Adipocyte (in vitro differentiated cells): Measurements from ENCODE around the gene EPS8.
A peak's percentile ranks its signal among the peaks of the same experiment; 100 is the strongest.

Source experiments
- DNase-seq: peaks from one replicate; pipeline ENCODE4 v3.0.0-alpha.2; 2015; ENCODE audit warnings: low read depth
- H3K27me3 ChIP-seq: replicated peaks from 2 replicates; pipeline ENCODE4 v1.7.0; 2013; ENCODE audit warnings: mild to moderate bottlenecking, low read length, moderate library complexity; ENCODE audit not compliant: control insufficient read depth, insufficient read depth
- H3K36me3 ChIP-seq: 2 replicates; pipeline ENCODE4 v1.7.0; 2013; ENCODE audit warnings: low read length, mild to moderate bottlenecking, moderate library complexity; ENCODE audit not compliant: control insufficient read depth, insufficient read depth, severe bottlenecking
- H3K4me1 ChIP-seq: 2 replicates; pipeline ENCODE4 v1.7.0; 2013; ENCODE audit warnings: mild to moderate bottlenecking, low read length, moderate library complexity; ENCODE audit not compliant: control insufficient read depth, insufficient read depth
- H3K4me3 ChIP-seq: 2 replicates; pipeline ENCODE4 v1.7.0; 2013; ENCODE audit warnings: mild to moderate bottlenecking, low read length, moderate library complexity
- H3K9ac ChIP-seq: 2 replicates; pipeline ENCODE4 v1.7.0; 2013; ENCODE audit warnings: mild to moderate bottlenecking, low read length, moderate library complexity
- H3K9me3 ChIP-seq: 2 replicates; pipeline ENCODE4 v1.7.0; 2013; ENCODE audit warnings: mild to moderate bottlenecking, low read length, moderate library complexity; ENCODE audit not compliant: control insufficient read depth

The EPS8 gene

DNA sequence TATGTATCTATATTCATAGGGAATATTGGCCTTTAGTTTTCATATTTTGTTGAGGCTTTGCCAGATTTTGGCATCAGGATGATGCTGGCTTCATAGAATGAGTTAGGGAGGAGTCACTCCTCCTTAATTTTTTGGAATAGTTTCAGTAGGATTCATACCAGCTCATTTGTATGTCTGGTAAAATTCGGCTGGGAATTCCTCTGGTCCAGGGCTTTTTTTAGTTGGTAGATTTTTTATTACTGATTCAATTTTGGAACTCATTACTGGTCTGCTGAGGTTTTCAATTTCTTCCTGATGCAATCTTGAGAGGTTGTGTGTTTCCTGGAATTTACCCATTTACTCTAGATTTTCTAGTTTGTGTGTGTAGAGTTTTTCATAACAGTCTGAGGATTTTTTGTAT lies 175.2 kb downstream of the EPS8 start:
- no peaks in the 10 kb centered on the region for H3K27me3 ChIP-seq
- H3K4me1 ChIP-seq, result peaks cover 12% of the 10 kb centered on the region
- peaks cover 32% of the 10 kb centered on the region for H3K36me3 ChIP-seq
- peak; percentile 65 for DNase-seq
- peaks cover 10% of the 10 kb centered on the region for H3K9me3 ChIP-seq
- H3K4me3 ChIP-seq, result no peak overlapping the region
- H3K9ac ChIP-seq, result peak overlapping the region; percentile 66

DNA sequence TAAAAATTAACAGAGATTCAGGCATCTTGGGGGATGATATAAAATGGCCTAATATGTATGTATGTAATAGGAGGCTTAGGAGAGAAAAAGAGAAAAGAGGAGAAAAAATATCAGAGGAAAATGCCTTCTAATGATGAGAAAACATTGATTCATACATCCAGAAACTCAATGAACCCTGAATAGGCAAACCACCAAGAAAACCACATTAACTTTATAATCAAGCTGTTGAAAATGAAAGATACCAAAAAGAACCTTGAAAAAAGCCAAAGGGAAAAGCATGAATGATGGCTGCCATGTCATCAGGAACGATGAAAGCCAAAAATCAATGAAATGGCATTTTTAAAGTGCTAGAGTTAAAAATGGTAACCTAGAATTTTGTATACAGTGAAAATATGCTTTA lies 180.2 kb downstream of the EPS8 start:
- no peak overlapping the region for H3K9ac ChIP-seq
- no peaks in the 10 kb centered on the region for H3K27me3 ChIP-seq
- peaks cover 6% of the 10 kb centered on the region for H3K4me1 ChIP-seq
- no peaks in the 10 kb centered on the region for H3K36me3 ChIP-seq
- no peak for DNase-seq
- peaks cover 10% of the 10 kb centered on the region for H3K9me3 ChIP-seq
- no peak overlapping the region for H3K4me3 ChIP-seq

DNA sequence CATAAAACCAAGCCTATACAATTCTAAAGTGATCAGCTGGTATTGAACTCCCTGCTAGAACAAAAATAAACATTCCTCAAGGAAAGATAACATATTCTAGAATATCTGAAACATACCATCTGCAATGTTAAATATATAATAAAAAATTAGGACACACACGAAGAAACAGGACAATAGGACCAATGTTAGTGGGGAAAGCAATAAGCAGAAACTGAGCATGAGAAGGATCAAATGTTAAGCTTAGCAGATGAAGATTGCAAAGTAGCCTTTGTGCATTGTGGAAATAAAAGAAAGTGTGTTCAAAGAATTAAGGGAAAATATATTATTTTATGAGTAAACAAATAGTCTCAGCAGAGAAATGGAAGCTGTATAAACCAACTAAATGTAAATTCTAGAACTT lies 180.8 kb downstream of the EPS8 start:
- Histone ChIP-seq H3K4me1 (peaks cover 6% of the 10 kb centered on the region), H3K27me3 (no peaks in the 10 kb centered on the region), H3K9ac (no peak overlapping the region), H3K9me3 (peaks cover 9% of the 10 kb centered on the region), H3K4me3 (no peak overlapping the region), H3K36me3 (no peaks in the 10 kb centered on the region)
- DNase-seq, result no peak

DNA sequence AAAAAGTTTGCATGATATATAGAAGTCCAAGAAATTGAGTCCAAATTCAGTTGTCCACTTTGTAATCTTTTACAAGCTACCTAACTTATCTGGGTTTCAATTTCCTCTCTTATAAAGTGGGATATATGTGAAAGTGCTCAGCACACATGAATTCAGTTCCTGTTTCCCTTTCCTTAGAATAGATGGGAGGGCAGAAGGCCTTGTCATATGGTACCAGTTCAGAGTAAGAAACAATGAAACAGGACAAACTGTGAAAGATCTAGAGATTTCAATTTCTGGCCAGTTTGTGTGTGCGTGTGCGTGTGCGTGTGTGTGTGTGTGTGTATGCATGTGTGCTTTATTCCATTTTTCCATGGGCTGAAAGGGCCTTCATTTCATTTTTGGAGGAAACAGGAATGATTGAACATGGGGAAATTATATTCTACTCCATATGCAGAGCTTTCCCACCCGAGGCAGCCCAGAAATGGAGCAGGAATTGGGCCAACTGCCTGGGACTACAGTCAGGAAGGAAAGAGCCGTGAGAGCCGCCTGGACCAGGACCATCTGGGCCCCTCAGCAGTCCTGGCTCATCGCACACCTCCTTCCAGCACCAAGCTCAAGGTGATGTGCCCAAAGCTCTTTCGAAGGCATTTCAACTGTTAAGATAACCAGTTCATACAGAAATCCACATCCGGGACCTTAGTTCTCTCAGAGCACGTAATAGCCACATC lies 183.2 kb downstream of the EPS8 start:
- Histone ChIP-seq H3K9ac (no peak overlapping the region), H3K4me1 (peaks cover 23% of the 10 kb centered on the region), H3K4me3 (no peak overlapping the region), H3K27me3 (no peaks in the 10 kb centered on the region), H3K9me3 (no peaks in the 10 kb centered on the region), H3K36me3 (no peaks in the 10 kb centered on the region)
- DNase-seq, result no peak

DNA sequence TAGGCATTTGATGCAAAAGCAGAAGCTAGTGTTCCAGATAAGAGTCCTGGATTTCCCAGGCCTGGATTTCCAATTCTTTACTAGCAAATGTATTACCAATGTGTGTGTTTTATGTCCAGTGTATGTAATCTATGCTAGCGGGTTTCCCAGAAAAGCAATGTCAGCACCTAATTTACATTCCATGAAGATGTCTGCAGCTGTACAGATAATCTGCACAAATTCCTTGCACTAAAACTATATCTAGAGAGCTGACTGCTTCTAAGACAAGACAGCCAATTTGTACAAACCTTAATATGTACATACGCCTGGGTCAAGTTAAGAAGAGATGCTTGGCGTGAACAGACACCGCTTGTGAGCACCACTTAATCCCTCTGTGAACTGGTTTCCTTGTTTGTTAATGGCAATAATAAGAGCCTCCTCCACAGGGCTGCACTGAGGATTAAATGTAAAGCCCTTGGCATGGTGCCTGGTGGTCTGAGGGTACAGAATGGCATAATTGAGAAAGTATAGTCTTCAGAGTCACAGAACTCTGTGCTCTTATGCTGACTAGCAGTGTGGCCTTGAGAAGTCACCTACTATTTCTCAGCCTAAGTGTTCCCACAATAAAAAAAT lies 185.6 kb downstream of the EPS8 start:
- DNase-seq, result no peak
- peaks cover 44% of the 10 kb centered on the region for H3K4me1 ChIP-seq
- H3K9me3 ChIP-seq, result no peaks in the 10 kb centered on the region
- H3K27me3 ChIP-seq, result no peaks in the 10 kb centered on the region
- no peaks in the 10 kb centered on the region for H3K36me3 ChIP-seq
- H3K9ac ChIP-seq, result no peak overlapping the region
- no peak overlapping the region for H3K4me3 ChIP-seq

DNA sequence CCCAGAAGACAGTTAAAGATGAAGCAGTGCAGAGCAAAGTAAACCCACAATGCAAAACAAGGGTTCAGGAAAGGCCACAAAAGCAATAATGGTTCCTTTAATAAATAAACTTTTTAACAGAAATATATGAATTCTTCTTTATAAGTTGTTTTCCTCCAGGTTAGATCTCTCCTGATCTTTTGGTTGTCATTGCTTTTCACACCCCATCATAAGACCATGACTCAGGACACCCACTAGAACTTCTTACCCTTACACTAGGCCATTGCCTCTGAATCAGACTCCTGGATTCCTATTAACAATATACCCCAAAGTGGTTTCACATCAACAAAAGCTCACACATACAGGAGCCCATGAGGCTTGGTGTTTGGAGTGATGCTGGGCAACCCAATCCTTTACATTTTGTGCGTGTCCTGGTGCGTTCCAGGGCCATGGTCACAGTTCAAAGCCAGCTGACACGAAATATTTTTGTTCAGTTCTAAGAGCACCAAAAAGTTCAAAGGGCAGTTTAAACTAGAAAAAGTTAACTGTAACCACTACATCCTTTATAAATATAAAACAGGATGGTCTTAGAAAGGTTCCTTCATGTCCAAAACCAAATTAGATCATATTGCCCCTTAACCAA lies 187.0 kb downstream of the EPS8 start:
- no peaks in the 10 kb centered on the region for H3K9me3 ChIP-seq
- H3K4me3 ChIP-seq, result no peak overlapping the region
- H3K4me1 ChIP-seq, result peaks cover 41% of the 10 kb centered on the region
- H3K27me3 ChIP-seq, result no peaks in the 10 kb centered on the region
- DNase-seq, result no peak
- H3K36me3 ChIP-seq, result no peaks in the 10 kb centered on the region
- peak overlapping the region; percentile 33 for H3K9ac ChIP-seq

DNA sequence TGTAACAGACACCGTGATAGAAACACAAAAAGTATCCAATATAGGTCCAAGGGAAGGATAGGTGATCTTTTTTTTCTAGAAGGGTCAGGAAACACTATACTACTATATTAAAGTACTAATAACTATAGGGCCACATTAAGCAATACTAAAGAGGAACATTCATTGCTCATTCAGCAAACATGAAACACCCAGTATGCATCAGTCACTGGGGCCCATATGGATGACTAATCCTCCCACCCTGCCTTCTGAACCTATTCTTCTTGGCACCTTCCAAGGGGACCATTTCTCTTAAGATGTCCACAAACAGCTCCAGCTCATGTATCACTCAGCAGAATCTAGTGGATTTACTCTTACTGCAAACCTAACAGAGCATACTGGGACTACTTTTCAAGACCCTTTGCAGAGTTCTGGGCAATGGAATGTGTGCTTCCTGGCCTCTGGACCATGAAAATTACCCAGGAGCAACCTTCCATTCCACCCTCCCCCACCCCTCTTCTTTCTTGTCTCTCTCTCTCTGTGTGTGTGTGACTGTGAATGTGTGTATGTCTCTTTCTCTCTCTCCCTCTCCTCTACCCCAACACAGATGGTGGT lies 187.9 kb downstream of the EPS8 start:
- DNase-seq, result peak; percentile 35

DNA sequence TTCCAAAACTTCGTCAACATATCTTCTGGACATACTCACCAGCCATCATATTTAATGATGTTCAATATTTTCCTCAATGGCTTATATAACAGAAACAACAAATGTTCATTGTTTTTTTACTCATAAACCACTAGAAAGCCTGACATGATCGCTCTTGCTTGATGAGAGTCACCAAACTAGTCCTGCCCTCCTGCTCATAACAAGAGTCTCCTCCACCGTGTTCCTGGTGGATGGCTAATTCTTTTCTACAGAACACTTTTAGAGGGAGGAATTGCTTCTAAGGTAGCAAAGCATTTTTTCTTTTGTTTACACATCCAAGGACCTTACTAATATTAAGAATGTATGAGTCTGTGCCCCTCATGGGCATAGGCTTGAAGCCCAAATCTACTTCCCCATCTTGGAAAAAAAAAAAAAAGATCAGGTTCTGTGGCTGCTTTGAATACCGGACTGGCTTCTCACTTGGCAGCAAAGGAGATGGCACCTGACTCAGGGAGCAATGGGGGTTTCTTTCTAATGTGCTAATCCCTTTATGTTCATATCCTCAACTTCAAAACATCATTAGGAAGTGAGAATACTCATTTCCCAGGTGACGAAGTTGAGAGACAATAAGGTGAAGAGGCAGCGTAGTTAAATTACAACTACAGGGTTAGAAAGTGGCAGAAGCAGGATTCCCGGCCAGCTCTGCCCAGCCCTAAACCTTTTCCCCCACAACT lies 188.8 kb downstream of the EPS8 start:
- Histone ChIP-seq H3K9ac (no peak overlapping the region), H3K4me1 (peaks cover 38% of the 10 kb centered on the region), H3K27me3 (no peaks in the 10 kb centered on the region), H3K36me3 (no peaks in the 10 kb centered on the region), H3K9me3 (no peaks in the 10 kb centered on the region), H3K4me3 (no peak overlapping the region)
- no peak for DNase-seq

More for the DNA sequence above, 187.9 kb downstream of the EPS8 start:
- H3K4me3 ChIP-seq, result peak overlapping the region; percentile 18
- H3K4me1 ChIP-seq, result peaks cover 38% of the 10 kb centered on the region
- no peaks in the 10 kb centered on the region for H3K9me3 ChIP-seq
- peak overlapping the region; percentile 33 for H3K9ac ChIP-seq
- H3K27me3 ChIP-seq, result no peaks in the 10 kb centered on the region
- no peaks in the 10 kb centered on the region for H3K36me3 ChIP-seq

DNA sequence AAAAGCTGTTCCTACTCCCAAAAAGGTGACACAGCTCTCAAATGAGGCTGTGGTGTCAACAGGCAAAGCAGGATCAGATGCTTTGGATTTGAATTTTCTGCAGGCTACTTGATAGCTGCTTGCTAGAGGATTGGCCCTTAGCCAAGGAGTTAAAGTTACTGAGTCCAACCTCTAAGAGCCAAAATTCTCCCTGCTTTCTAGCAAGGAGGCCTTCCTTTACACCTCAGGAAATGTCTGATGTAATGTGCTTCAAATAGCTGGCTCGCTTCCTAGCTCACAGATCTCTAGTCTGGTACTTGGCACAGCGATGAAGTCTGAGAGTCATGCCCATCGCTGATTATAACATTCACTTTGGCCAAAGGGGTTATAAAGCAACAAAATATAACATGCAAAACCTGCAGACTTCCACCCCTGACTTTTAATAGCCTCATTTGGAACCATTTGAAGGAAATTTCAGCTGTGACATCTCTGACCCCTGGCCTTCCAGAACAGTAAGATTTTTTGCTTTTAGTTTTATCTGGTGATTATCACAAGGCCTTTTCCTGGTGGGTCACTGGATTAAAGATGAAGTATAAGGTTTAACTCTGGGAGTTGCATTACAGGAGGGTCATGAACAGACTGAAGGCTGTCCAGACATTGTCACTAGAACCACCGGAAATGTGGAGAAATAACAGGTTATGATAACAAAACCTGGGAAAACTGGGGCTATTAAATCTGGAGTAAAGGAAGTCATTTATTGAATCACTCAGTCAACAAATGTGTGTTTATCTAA lies 189.7 kb downstream of the EPS8 start:
- Histone ChIP-seq H3K4me3 (no peak overlapping the region), H3K36me3 (no peaks in the 10 kb centered on the region), H3K4me1 (peaks cover 38% of the 10 kb centered on the region), H3K9ac (peak overlapping the region; percentile 47), H3K9me3 (no peaks in the 10 kb centered on the region), H3K27me3 (no peaks in the 10 kb centered on the region)
- DNase-seq, result peak; percentile 92

DNA sequence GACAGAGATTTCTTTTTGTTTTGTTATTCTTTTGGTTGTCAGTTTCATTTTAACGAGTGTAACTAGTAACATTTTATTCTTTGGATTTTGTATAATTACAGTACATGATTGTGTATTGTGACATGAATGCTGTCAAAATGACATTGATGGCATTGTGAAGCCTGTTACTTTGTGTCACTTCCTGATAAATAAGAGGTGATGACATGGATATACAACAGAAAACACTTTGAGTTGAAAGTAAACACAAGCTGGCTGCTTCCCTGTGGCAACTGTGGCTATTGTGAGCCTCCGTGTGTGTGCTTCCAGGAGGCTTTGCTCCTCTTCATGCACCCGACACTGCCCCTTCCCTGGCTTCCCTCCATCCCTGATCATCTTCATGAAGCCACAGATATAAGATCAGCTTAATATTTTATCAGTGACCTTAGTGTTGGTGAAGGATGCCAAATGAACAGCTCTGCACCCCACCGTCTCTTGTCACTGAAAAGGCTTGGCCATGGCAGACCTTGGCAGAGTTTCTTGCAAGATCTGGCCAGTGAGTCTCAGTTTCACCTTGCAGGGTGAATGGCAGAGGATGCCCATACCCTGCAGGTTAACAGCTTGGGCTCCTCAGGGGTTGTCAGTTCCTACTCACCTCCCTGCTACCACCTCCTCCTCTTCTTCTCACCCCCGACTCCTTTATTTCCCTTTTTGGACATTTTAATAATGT lies 191.9 kb downstream of the EPS8 start:
- Histone ChIP-seq H3K9ac (no peak overlapping the region), H3K4me3 (no peak overlapping the region), H3K4me1 (peaks cover 33% of the 10 kb centered on the region), H3K9me3 (no peaks in the 10 kb centered on the region), H3K36me3 (no peaks in the 10 kb centered on the region), H3K27me3 (no peaks in the 10 kb centered on the region)
- DNase-seq, result no peak
